ENCODE data around the gene WDR12.
A peak's percentile ranks its signal among the peaks of the same experiment; 100 is the strongest.
"Not testable (repeated sequence)": the region's sequence is repeated elsewhere in the genome, so short reads cannot be mapped to it uniquely, and the experiment has no call there.

WDR12 gene

GRCh38 chr2:202883987-202884675, 27.3 kb downstream of the WDR12 start:
- no peak for DNase-seq

- no peak for DNase-seq
Observed at GRCh38 chr2:202881570-202881969, 29.9 kb downstream of the WDR12 start.

- no peak for DNase-seq
Observed at GRCh38 chr2:202877699-202878098, 33.8 kb downstream of the WDR12 start.

GRCh38 chr2:202871300-202872141, 40.0 kb downstream of the WDR12 start, which contains the start of gene ICA1L:
ICA1L (minus strand) TSS chr2:202871766; CDS start chr2:202829009, 42,757 bp downstream.
- peak; percentile 72 for DNase-seq

- peak; percentile 93 for DNase-seq
Observed at GRCh38 chr2:202870431-202871299, 40.8 kb downstream of the WDR12 start.

- no peak for DNase-seq
Observed at GRCh38 chr2:202861987-202862386, 49.5 kb downstream of the WDR12 start.

GRCh38 chr2:202858601-202859000, 52.9 kb downstream of the WDR12 start:
- no peak for DNase-seq

- not testable (repeated sequence) for DNase-seq
Observed at GRCh38 chr2:202849343-202849742, 62.1 kb downstream of the WDR12 start.

GRCh38 chr2:202848813-202849212, 62.7 kb downstream of the WDR12 start:
- DNase-seq = no peak

- DNase-seq = no peak
Observed at GRCh38 chr2:202847693-202848524, 63.6 kb downstream of the WDR12 start.

- no peak for DNase-seq
Observed at GRCh38 chr2:202844656-202845055, 66.8 kb downstream of the WDR12 start.

GRCh38 chr2:202842690-202843089, 68.8 kb downstream of the WDR12 start:
- no peak for DNase-seq

GRCh38 chr2:202841090-202841867, 70.2 kb downstream of the WDR12 start:
- DNase-seq = peak; percentile 23

GRCh38 chr2:202831242-202832220, 79.9 kb downstream of the WDR12 start:
- DNase-seq = peak; percentile 44

- no peak for DNase-seq
Observed at GRCh38 chr2:202824901-202825300, 86.6 kb downstream of the WDR12 start.
